Right lobe of liver (tissue), 4 donors: Measurements from ENCODE around the gene MAML3.

Source experiments
- POLR2A ChIP-seq: fragments of 450-650 bp; IDR thresholded peaks from one replicate; pipeline ENCODE4 v1.6.1; 2017; ENCODE audit warnings: antibody characterized with exemption, mild to moderate bottlenecking
- TF ChIP-seq, protein P1 (sequence below), 4 donors: fragments of 200-600 bp in 3 of 4; fragments of 450-650 bp in 1 of 4; IDR thresholded peaks; one replicate each; pipeline versions ENCODE4 v1.5.1 to v1.8.0; 2016 to 2022; ENCODE audit warnings: antibody characterized with exemption in 4 of 4, mild to moderate bottlenecking in 2 of 4
- donor health status: DM: no; HTN: no; CAD: no.
- donor health status: DM: no; HTN: no; CAD: no.
- donor health status: DM: no; HTN: yes; CAD: no.

DNA sequence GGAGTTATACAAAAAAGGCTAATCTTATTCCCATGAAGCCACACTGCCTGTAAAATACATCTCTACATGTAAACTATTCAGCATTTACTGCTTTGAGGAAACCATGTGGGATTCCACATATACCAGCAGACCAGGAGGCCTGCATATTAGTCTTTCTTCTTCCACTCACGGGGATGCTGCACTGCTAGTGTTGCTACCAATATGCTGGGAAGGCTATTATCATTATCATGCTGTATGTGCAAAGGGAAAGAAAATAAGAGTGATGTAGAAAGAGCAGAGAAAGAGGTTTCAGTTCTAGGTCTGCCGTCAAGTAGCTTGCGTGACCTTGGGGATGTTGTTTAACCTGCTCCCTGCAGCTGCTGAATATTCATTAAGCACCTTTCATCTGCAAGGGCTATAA is 427.4 kb downstream of the MAML3 start:
- TF ChIP-seq, protein P1, sequence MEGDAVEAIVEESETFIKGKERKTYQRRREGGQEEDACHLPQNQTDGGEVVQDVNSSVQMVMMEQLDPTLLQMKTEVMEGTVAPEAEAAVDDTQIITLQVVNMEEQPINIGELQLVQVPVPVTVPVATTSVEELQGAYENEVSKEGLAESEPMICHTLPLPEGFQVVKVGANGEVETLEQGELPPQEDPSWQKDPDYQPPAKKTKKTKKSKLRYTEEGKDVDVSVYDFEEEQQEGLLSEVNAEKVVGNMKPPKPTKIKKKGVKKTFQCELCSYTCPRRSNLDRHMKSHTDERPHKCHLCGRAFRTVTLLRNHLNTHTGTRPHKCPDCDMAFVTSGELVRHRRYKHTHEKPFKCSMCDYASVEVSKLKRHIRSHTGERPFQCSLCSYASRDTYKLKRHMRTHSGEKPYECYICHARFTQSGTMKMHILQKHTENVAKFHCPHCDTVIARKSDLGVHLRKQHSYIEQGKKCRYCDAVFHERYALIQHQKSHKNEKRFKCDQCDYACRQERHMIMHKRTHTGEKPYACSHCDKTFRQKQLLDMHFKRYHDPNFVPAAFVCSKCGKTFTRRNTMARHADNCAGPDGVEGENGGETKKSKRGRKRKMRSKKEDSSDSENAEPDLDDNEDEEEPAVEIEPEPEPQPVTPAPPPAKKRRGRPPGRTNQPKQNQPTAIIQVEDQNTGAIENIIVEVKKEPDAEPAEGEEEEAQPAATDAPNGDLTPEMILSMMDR (IDR thresholded peaks at IDR 0.05), result no peak
- no peak for TF ChIP-seq POLR2A
